Fibroblast of lung (primary cell): ENCODE data around the gene SPOCK3. TPM values are rescaled to one million over a fixed set of nuclear protein-coding genes. Genes with fewer than 3 reads are reported as not detected.
A peak's percentile ranks its signal among the peaks of the same experiment; 100 is the strongest.

Experiments used
- DNase-seq, 2 donors: peaks; one replicate each; pipeline versions ENCODE4 v3.0.0 to v3.0.0-alpha.2; 2010; ENCODE audit warnings: low read depth in 2 of 2
- H2AFZ ChIP-seq: 2 replicates; pipeline ENCODE4 v1.5.1; 2012; ENCODE audit warnings: low read length, control low read depth, inconsistent platforms
- H3K27ac ChIP-seq: 2 replicates; pipeline ENCODE4 v1.5.1; 2011; ENCODE audit warnings: low read length, control low read depth; ENCODE audit not compliant: insufficient read depth
- H3K27me3 ChIP-seq: 2 replicates; pipeline ENCODE4 v1.5.1; 2011; ENCODE audit warnings: mild to moderate bottlenecking, low read length; ENCODE audit not compliant: control insufficient read depth, insufficient read depth
- H3K36me3 ChIP-seq: 2 replicates; pipeline ENCODE4 v1.5.1; 2011; ENCODE audit warnings: low read length; ENCODE audit not compliant: control insufficient read depth, insufficient read depth
- H3K4me1 ChIP-seq: 2 replicates; pipeline ENCODE4 v1.5.1; 2011; ENCODE audit warnings: low read length; ENCODE audit not compliant: control insufficient read depth, insufficient read depth; ENCODE audit errors: extremely low read depth
- H3K4me2 ChIP-seq: 2 replicates; pipeline ENCODE4 v1.5.1; 2011; ENCODE audit warnings: low read length, control low read depth; ENCODE audit not compliant: insufficient read depth; ENCODE audit errors: extremely low read depth
- H3K4me3 ChIP-seq, 4 experiments: fragments of 200-600 bp in 1 of 4; sonication (generic) in 1 of 4; replicated peaks in 1 of 4; 2 replicates each; pipeline ENCODE4 v1.5.1; 2011 to 2016; ENCODE audit warnings: low read length in 4 of 4, low read depth in 3 of 4, mild to moderate bottlenecking in 3 of 4, control low read depth in 2 of 4, inconsistent platforms in 1 of 4, mixed read lengths in 1 of 4; ENCODE audit not compliant: insufficient read depth in 1 of 4; ENCODE audit errors: control extremely low read depth in 1 of 4
- H3K79me2 ChIP-seq: 2 replicates; pipeline ENCODE4 v1.5.1; 2012; ENCODE audit warnings: mild to moderate bottlenecking, low read length, inconsistent platforms; ENCODE audit not compliant: control insufficient read depth, insufficient read depth
- H3K9ac ChIP-seq: 2 replicates; pipeline ENCODE4 v1.5.1; 2011; ENCODE audit warnings: mild to moderate bottlenecking, low read length, control low read depth; ENCODE audit not compliant: insufficient read depth
- H3K9me3 ChIP-seq: 2 replicates; pipeline ENCODE4 v1.5.1; 2012; ENCODE audit warnings: low read depth, low read length; ENCODE audit not compliant: control insufficient read depth, insufficient read depth
- H4K20me1 ChIP-seq: 2 replicates; pipeline ENCODE4 v1.5.1; 2011; ENCODE audit warnings: low read length; ENCODE audit not compliant: control insufficient read depth, insufficient read depth; ENCODE audit errors: extremely low read depth
- CTCF ChIP-seq, 2 donors: IDR thresholded peaks in 1 of 2; conservative IDR thresholded peaks in 1 of 2; 1 replicate in 1 of 2; 2 replicates in 1 of 2; pipeline ENCODE4 v1.5.1; 2011 to 2012; ENCODE audit warnings: low read length in 2 of 2, control low read depth in 1 of 2, inconsistent platforms in 1 of 2, low read depth in 1 of 2, mild to moderate bottlenecking in 1 of 2
- EZH2 ChIP-seq: IDR thresholded peaks from 2 replicates; pipeline ENCODE4 v1.5.1; 2012; ENCODE audit warnings: low read length, control low read depth, mild to moderate bottlenecking; ENCODE audit errors: missing control alignments
- polyA plus RNA-seq, 2 donors: library from polyadenylated mRNA; depleted of rRNA in 1 of 2; stranded (reverse) in 1 of 2; unstranded in 1 of 2; fragments of >200 nt; gene quantifications; 2 replicates each; pipeline ENCODE4 v1.2.1, GENCODE V29; 2011 to 2012; ENCODE audit warnings: missing spikeins in 1 of 2
- total RNA-seq: library from RNA; depleted of rRNA; stranded (reverse); fragments of >200 nt; gene quantifications from 2 replicates; pipeline ENCODE4 v1.2.1, GENCODE V29; 2014

Gene SPOCK3
- total and polyA plus RNA-seq, 2 donors (not counting 1 experiment from before 2014, with no cell fraction given) = under 0.01 to 0.08 TPM

GRCh38 chr4:167114416-167114971 is 119.8 kb downstream of the SPOCK3 start:
- no peaks in the 10 kb centered on the region for H3K27me3 ChIP-seq
- no peak overlapping the region for H3K4me3 ChIP-seq
- H3K36me3 ChIP-seq = no peaks in the 10 kb centered on the region
- peak in 1 of 2 donors; percentile 19 for DNase-seq
- H3K27ac ChIP-seq = no peak overlapping the region
- no peak overlapping the region for H3K9ac ChIP-seq
- no peaks in the 10 kb centered on the region for H4K20me1 ChIP-seq
- H3K9me3 ChIP-seq = no peaks in the 10 kb centered on the region
- TF ChIP-seq EZH2 = no peak
- TF ChIP-seq CTCF (conservative IDR thresholded peaks at IDR 0.05 in 1 of 2, IDR thresholded peaks at IDR 0.05 in 1 of 2; ENCODE audit: low read depth in 1 of 2, low read length in 2 of 2) = no peak
- H3K4me2 ChIP-seq = no peak overlapping the region
- H3K79me2 ChIP-seq = no peaks in the 10 kb centered on the region
- H2AFZ ChIP-seq = no peak overlapping the region
- H3K4me1 ChIP-seq = no peaks in the 10 kb centered on the region

- no peaks in the 10 kb centered on the region for H3K9me3 ChIP-seq
- H3K4me2 ChIP-seq = no peak overlapping the region
- no peaks in the 10 kb centered on the region for H3K4me1 ChIP-seq
- TF ChIP-seq CTCF (conservative IDR thresholded peaks at IDR 0.05 in 1 of 2, IDR thresholded peaks at IDR 0.05 in 1 of 2; ENCODE audit: low read depth in 1 of 2, low read length in 2 of 2) = no peak
- TF ChIP-seq EZH2 = no peak
- DNase-seq = no peak
- no peak overlapping the region for H3K9ac ChIP-seq
- no peaks in the 10 kb centered on the region for H3K27me3 ChIP-seq
- H3K27ac ChIP-seq = no peak overlapping the region
- H4K20me1 ChIP-seq = no peaks in the 10 kb centered on the region
- no peak overlapping the region for H3K4me3 ChIP-seq
- no peaks in the 10 kb centered on the region for H3K36me3 ChIP-seq
- no peaks in the 10 kb centered on the region for H3K79me2 ChIP-seq
- no peak overlapping the region for H2AFZ ChIP-seq
Observed at GRCh38 chr4:167111622-167112021, 122.7 kb downstream of the SPOCK3 start.

GRCh38 chr4:167111092-167111491 is 123.2 kb downstream of the SPOCK3 start:
- no peak for TF ChIP-seq EZH2
- TF ChIP-seq CTCF (conservative IDR thresholded peaks at IDR 0.05 in 1 of 2, IDR thresholded peaks at IDR 0.05 in 1 of 2; ENCODE audit: low read depth in 1 of 2, low read length in 2 of 2) = no peak
- no peaks in the 10 kb centered on the region for H3K79me2 ChIP-seq
- DNase-seq = no peak
- no peak overlapping the region for H3K4me3 ChIP-seq
- no peaks in the 10 kb centered on the region for H4K20me1 ChIP-seq
- H3K4me2 ChIP-seq = no peak overlapping the region
- no peaks in the 10 kb centered on the region for H3K36me3 ChIP-seq
- no peaks in the 10 kb centered on the region for H3K9me3 ChIP-seq
- H3K27ac ChIP-seq = no peak overlapping the region
- H3K4me1 ChIP-seq = no peaks in the 10 kb centered on the region
- no peak overlapping the region for H3K9ac ChIP-seq
- no peaks in the 10 kb centered on the region for H3K27me3 ChIP-seq
- no peak overlapping the region for H2AFZ ChIP-seq
